NCI-H2196 (cell line): ENCODE measurements around the gene CFAP251.
A peak's percentile ranks its signal among the peaks of the same experiment; 100 is the strongest.

Experiments used
- DNase-seq: peaks from one replicate; lab custom pipeline; 2025; ENCODE audit not compliant: unreplicated experiment; lab: John Stamatoyannopoulos, UW

CFAP251 gene

DNA sequence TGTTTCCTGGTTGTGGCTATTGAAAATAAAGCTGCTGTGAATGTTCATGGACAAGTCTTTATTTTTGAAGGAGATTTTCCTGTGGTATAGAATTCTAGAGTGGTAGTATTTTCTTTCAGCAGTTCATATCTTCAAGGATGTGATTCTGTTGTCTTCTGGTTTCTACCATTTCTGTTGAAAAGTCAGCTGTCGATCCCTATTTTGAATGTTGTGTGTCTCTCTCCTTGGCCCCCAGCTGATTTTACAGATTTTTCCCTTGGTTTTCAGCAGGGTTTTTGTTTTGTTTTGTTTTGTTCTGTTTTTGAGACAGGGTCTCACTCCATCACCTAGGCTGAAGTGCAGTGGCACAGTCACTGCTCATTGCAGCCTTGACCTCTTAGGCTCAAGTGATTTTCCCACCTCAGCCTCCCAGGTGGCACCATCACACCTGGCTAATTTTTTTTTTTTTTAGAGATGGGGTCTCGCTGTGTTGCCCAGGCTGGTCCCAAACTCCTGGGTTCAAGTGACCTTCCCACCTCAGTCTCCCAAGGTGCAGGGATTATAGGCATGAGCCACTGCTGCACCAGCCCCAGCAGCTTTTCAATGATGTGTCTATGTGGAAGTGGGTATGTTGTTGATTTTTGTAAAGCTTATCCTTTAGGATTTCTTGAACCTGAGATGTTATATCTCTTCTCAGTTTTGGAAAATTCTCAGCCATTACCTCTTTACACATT, 28.1 kb downstream of the CFAP251 start:
- no peak for DNase-seq

DNA sequence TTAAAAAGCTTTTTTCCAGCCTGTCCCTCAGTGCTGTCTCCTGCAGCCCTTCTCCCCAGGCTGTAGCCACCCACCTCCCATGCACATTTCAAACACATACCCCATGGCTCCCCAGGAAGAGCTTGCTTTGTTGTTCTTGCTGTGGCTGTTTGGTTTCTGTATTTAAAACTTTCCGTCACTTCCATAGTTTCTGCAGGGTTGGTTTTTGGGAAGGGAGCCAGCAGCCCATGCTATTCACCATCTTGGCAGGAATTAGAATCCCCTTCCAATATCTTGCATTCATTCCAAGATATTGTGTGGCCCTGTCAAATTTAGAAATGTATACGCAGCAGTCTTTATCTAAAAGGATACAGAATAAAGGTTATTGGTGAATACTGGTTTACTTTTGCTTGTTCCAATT, 29.6 kb downstream of the CFAP251 start:
- no peak for DNase-seq

DNA sequence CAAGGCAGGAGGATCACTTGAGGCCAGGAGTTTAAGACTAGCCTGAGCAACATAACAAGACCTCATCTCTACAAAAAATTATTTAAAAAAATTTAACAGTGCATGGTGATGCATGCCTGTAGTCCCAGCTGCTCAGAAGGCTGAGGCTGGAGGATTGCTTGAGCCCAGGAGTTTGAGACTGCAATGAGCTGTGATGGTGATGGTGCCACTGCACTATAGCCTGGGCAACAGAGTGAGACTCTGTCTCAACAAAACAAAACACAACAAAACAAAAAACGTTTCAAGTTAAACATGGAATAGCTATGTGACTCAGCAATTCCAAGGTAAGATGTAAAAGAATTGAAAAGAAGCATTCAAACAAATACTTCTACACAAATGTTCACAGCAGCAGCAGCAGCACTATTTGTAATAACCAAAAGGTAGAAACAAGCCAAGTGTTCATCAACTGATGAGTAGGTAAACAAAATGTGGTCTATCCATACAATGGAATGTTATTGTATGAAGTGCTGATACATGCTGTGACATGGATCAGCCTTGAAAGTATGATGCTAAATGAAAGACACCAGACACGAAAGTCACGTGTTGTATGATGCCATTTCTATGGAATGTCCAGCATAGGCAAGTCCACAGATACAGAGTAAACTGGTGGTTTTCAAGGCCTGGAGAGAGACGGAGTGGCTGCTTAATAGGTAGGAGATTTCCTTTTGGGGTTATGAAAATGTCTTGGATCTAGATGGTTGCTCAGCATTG, 31.4 kb downstream of the CFAP251 start:
- no peak for DNase-seq

DNA sequence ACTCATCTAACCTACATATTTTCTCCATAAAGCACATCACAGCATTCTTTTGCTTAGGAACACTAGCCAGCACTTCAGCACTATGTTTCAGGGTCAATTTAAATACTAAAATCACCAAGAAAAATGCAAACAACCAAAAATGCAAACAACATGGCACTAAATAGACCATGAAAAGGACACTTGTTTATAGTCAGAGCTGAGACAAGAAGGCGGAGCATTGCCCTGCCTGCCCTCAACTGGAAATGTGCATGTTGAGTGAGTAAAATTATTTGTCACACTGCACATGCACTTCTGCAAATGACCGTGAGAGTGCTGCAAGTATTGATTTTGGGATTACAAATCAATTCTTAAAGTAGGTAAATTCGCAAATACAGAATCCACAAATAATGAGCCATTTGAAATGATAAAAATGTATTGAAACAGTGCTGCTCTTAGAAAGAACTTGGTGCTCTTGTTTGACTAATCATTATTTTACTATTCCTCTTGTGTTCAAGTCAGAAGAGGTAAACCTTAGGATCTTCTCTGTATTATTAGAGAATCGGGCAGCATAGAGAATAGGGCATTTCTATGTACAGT, 34.8 kb downstream of the CFAP251 start:
- no peak for DNase-seq

DNA sequence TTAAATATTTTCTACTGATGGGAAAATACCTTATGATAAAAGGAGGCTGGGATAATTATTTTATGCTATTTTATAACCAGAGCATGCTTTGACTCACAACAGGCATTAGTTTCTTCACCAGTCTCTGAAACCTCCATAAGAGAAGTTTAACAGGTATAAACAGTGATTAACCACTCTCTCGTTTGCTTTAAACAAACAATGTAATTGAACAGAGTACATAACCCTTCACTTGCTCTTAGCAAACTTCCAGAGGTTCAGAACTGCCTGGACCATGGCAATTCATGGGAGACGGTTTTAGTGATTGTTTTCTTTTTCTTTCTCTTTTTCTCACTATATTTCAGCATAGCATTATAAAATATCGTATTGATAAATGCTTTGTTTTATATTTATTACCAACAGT, 35.3 kb downstream of the CFAP251 start:
- DNase-seq, result no peak

DNA sequence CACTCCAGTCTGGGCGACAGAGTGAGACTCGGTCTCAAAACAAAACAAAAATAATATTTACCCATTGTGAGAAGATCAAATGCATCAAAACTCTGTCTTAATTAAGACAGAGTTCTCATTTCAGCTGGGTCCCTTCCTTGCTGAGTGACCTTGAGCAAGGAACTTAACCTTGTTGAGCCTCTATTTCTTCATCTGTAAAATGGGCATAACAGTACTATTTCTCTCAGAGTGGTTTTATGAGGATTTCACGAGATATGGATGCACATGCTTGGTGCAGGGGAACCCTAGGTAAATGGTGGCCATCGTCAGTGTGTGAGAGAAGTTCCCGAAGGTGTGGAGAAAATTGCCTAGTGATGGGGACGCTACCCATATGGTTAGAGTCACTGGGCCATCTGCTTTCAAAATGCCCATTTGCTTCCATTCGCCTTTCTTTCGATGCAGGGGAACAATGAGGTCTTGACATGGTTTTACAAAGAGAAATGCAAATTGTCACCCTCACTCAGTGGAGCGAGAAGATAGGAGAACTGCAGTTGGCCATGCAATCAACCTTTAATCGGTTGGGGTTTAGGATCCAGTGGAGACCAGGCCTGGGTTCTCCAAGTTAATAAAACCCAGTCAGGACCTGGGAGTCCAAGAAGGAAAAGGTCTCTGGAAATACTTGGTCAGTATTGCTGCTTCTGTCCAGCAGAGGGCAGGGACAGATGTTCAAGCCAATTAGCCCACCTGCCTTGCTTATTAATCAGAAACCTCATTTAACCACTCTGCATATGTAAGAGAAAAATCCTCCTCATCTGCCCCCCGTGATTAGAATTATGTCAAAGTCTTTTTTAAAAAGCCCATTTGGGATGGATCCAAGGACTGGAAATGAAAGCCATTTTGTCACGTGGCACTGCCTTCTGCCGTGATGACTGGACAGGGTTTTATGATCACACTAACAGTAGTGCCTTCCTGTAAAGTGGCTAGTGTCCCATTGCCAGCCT, 37.2 kb downstream of the CFAP251 start:
- peak; percentile 12 for DNase-seq

DNA sequence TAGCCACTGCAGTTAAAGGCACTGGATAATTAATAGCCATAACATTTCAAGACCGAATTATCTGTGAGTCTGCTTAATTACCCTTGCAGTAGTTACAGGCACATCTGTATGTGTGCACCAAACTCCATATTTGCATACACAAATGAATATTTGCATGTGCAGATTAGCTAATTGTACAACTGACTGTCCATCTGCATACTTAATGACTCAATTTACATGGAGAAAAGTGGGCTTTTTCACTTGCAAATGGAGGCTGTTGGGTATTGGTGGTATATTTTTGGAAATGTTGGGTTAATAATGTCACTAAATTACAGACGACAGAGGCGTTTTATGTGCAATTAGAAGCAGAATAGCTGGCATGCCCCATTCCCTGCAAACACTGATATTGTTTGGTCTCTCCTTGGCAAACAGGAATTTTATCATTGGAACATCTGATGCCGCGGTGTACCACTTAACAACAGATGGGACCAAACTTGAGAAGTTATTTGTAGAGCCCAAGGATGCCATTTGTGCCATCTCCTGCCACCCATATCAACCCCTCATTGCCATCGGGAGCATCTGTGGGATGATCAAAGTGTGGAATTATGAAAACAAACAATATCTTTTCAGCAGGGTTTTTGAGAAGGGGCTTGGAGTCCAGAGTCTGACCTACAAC, 39.6 kb downstream of the CFAP251 start:
- DNase-seq, result no peak

DNA sequence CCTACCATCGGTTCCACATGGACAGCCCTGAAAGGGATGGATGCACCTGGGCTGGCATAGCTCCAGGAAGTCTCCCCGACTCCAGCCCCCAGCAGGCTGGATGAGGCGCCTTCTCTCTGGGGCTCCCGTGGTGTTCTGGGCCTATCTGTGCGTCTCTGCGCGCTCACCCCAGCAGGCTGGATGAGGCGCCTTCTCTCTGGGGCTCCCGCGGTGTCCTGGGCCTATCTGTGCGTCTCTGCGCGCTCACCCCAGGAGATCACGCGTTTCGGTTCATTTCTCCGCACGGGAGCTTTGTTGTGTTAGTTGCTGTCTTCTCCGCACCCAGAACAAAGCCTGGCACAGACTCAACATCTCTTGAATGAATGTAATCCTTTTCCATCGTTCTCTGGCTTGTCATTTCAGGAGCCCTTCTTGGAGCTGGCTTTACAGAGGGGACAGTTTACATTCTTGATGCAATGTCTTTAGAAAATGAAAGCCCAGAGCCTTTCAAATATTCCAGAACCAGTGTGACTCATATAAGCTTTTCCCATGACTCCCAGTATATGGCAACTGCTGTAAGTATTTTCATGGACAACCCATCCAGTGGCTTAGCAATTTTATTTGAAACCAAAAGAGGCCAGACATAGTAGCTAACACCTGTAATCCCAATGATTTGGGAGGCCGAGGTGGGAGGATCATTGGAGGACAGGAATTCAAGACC, 40.3 kb downstream of the CFAP251 start:
- no peak for DNase-seq

DNA sequence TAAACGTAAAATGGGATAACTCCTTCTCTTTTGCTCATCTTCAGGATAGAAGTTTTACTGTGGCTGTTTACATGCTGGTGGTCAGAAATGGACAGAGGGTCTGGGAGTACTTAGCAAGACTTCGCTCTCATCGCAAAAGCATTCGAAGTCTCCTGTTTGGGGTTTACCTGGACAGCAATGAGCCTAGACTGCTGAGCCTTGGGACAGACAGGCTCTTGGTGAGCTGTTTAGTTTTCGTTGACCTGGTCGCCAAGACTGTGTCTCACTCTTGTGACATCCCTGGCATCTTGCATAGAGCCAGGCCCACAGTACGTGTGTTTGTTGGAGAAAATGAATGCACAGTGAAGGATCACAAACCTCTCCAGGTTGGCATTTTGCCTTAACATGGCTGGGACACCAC, 42.1 kb downstream of the CFAP251 start:
- no peak for DNase-seq

DNA sequence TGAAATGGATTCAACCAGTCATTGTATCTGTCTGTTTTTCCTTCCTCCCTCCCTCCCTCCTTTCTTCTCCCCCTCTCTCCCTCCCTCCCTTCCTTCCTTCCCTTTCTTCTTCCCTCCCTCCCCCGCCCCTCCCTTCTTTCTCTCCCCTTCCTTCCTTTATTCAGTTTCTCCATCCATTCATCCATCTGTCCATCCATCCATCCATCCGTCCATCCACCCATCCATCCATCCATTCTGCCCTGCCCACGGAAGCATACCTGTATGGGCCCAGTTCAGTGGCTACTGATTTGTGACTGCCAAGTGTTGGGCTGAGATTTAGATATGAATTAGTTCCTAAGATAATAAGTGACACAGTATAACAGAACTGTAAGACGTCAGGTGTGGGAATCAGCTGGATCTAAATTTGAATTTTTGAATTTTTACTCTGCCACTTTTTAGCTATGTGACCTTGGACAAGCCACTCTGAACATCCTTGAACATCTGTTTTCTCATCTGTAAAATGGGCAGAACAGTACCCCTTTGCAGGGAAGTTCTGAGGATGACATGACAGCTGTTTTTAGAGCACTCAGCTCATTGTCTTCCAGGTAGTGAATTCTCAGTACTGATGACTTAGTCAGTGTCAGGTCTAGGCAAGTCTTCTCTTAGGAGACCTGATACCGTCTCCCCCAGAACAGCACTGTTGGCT, 42.9 kb downstream of the CFAP251 start:
- no peak for DNase-seq

DNA sequence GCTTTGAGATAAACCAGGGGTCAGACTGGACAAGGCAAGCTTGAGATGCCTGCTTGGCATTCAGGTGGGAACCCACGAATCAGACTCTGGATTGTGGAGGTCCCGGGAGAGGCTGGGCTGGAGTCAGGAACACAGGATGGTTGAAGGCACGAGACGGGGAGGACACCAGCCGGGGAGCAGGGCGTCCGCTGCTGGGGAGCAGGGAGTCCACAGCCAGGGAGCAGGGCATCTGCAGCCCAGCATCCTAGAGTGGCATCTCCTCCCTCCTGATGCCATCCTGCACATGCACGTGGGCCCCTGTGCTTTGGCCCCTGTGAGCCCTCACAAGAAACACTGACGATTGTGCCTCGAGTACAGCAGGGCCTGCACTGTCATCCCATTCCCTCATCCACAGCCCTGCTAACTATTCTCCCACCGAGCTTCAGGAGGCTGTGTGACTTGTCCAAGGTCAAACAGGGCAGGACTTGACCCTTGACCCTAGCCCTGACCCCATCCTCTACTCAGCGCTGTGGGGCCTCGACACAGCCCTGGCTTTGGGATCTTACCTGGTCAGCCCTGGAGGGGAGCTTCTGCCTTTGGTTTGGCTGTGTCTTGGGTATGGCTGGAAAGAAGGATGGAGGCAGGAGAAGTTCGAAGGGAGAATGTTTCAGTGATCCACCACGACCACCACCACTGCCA, 45.1 kb downstream of the CFAP251 start:
- DNase-seq, result no peak

DNA sequence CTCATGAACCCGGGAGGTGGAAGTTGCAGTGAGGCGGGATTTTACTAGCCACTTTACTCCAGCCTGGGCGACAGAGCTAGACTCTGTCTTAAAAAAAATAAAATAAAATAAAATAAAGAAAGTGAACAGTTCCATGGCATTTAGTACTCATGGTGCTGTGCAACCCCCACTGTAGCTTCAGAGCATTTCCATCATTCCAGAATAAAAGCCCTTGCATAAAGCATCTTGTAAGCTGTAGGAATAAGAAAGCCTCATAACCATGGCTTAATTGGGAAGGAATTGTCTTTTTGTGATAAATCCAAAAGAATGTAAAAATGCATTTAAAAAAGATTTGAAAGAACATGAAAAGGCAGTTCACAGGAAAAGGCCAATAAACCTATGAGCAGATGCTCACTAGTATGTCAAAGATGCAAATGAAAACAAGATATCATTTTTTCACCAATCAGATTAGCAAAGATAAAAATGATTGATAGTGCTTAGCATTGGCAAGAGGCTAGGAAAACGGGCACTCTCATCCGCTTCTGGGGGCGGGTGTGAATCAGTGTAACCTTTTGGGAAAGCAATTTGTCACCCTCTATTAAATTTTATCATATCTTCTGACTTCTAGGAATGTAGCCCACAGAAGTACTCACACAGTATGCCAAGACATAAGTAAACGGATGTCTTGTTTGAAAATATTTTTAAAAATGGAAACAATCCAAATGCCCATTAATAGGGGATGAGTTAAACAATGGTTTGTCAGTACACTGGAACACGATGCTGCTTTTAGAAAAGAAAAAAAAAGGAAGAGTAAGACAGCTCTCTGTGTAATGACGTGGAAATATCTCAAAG, 46.6 kb downstream of the CFAP251 start:
- DNase-seq, result no peak

DNA sequence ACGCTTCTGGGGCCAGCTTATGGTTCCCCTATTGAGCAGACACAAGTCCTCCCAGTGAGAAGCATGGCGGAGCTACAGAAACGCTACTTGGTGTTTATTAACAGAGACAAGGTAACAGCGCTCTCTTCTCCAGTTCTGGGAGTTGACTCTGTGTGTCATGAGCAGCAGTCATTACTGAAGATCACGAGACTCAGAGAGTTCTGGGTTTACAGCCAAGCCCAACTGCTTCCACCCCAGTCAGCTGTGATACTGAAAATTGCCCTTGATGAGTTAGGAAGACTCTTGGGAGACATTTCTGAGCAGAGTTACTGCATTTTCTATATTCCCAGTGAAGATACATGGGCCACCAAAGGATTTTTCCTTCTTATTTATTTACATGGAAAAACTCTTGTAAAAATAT, 48.6 kb downstream of the CFAP251 start:
- no peak for DNase-seq

DNA sequence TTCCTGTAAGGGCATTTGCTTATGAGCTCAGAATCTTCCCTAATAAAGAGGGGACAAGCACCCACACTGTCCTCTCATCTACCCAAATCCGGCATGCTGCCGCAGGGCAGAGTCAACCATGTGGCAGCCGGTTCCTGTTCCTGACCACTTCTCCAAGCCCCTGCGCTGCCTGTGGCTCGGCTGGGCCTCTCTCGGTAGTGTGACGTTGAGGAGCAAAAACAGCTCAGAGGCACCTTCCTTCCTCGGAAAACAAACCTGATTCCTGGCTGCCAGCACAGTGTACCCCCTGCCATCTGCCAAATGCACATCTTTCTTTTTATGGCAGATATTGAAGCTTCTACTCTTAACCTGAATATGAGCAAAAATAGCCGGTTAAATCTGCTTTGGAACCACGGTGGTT, 50.5 kb downstream of the CFAP251 start:
- no peak for DNase-seq

DNA sequence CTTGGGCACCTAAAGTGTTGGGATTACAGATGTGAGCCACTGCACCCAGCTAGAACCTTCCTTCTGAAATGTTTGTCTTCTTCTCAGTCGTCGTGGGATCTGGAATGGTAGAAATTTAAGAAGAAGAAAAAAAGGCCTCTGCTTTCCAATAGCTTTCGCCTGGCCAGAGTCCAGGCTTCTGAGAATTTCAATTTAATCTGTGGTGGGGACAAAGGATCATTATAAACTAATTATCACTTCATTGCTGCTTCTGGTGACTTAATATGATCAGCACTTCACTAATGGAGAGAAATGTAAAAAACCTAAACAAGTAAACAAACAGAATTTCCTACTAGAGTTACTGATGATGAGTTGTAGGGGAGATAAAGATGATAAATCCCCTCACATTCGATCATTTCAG, 51.3 kb downstream of the CFAP251 start:
- DNase-seq, result no peak

DNA sequence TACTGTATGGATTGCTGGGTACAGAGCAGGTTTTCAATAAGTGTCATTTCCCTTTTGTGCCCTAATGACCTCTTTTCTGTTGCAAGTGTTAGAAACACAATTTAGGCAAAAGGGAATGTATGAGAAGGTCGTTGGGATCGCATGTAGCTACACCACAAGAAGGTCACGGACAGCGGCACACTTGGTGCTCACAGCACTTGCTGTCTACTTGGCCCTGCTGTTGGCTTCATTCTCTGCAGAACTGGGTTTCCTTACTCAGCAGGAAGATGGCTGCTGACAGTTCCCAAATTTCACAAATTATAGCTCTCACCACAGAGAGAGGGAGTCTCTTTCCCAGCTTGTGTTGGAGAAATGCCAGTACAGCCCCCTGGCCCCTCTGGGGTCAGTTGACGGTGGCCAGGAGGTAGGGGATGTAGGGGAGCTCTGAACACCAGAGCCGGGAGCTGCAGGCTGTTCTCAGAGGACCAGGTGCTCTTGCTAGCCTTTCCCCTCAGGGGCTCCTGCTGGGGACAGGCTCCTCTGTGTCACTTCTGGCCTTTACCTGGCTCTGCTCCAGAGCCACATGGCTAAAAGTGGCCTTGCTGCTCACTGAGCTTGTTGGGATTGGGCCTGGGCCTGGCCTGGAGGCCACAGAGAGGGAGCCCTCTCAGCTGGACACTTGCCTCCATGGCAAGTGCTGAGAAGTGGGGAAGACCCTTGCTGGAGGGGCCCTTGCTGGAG, 52.3 kb downstream of the CFAP251 start:
- no peak for DNase-seq
